NCI-H1930 (cell line): Measurements from ENCODE around the gene ALK.

Experiments used
- DNase-seq, 2 experiments: peaks; one replicate each; lab custom pipeline; 2025; lab: John Stamatoyannopoulos, UW

Gene ALK

DNA sequence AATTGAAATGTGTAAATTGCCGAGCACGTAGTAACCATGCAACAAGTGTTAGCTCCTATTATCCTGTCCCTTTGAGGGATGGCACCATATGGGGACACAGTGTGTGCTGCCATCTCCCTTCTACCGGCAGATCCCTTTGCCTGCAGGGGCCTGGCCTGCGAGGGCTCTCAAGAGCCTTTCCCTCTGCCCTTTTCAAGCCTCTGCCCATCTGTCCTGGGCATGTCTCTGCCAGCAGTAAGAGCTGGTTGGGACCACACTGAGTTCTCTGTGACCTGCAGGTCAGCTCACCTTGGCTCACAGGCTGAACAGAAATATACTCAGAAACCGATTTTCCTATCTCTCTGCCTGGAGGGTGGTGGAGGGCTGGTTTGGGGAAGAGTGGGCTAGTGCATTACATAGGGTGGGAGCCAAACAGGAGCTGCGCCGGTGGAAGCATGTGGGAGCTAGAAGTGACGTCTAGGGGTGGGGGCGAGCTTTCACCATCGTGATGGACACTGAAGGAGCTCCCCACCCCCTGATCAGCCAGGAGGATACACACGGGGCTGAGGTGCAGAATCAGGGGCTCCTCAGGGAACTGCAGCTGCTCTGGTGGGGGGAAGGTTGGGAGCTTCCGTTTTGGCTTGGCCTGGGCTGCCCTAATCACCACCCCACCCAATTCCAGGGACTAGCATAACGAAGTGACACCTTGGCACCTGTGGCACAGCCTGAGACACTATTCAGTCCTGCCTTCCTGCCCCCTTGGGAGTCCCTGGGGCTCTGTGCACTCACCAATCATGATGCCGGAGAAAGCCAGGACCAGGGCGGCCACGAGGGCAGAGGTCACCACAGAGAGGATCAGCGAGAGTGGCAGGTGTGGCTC lies 696.5 kb downstream of the ALK start:
- DNase-seq: no peak

- no peak for DNase-seq
Observed at GRCh38 chr2:29223851-29224692, 697.3 kb downstream of the ALK start.

DNA sequence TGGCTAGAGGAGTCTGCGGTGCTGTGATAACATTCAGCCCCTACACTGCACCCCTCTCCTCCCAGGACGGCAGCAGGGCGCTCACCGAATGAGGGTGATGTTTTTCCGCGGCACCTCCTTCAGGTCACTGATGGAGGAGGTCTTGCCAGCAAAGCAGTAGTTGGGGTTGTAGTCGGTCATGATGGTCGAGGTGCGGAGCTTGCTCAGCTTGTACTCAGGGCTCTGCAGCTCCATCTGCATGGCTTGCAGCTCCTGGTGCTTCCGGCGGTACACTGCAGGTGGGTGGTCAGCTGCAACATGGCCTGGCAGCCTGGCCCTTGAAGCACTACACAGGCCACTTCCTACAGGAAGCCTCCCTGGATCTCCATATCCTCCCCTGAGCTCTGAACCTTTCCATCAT lies 698.1 kb downstream of the ALK start:
- no peak for DNase-seq

DNA sequence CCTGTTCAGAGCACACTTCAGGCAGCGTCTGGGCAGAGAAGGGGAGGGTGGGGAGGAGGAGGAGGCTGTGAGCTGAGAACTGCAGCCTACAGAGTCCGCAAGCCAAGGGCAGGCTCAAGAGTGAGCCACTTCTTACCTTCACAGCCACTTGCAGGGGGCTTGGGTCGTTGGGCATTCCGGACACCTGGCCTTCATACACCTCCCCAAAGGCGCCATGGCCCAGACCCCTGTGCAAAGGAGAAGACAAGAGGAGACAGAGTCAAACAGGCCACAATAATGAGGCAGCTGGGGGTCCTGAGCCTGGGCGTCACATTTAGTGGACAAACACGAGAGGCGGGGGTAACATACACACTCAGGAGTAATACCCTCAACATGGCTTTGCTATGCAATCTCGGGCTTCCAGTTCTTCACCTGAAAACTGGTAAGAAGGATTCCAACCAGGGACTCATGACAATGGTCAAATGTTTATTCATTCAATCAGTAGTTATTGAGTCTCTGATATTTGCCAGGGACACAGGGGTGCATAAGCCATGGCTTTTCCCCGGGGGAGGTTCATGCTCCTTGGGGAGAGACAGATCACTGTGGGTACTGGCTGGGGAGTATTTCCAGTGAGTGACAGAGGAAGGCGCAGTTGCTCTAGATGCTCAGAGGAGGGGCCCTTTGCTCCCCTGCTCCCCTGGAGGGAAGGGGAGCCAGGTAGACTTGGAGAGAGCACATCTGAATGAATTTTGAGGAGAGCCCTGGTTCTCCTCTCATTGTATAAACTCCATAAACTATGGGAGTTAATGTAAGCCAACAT lies 698.8 kb downstream of the ALK start:
- DNase-seq: no peak

GRCh38 chr2:29220506-29221270 lies 700.7 kb downstream of the ALK start:
- DNase-seq: no peak

DNA sequence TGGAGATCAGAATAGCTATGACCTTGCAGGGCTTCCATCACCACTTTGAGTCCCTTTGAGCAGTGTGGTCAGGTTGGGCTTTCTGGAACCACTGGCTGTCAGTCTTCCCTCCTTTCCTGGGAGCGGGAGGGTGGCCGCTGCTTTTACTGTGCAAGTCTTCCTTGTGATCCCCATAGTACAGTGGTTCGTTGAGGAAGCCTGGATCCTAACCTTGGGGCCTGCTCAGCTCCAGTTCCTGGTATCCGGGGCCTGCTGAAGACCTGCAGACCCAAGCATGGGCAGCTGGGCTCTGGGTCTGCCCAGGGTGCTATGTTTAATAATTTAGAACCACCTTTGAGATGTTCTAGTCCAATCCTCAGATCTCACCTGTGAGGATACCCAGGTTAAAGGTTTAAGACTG lies 702.0 kb downstream of the ALK start:
- DNase-seq: no peak

- no peak for DNase-seq
Observed at GRCh38 chr2:29218550-29219125, 702.7 kb downstream of the ALK start.

- DNase-seq: no peak
Observed at GRCh38 chr2:29218071-29218470, 703.3 kb downstream of the ALK start.

DNA sequence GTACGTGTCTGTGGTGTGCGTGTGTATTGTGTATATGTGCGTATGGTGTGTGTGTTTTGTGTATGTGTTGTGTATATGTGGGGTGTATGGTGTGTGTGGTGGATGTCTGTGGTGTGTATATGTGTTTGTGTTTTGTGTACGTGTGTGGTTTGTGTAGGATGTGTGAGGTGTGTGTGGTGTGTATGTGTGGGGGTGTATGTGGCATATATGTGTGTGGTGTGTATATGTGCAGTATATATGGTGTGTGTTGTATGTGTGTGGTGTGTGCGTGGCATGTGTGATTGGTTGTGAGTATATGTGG lies 704.8 kb downstream of the ALK start:
- DNase-seq: no peak

DNA sequence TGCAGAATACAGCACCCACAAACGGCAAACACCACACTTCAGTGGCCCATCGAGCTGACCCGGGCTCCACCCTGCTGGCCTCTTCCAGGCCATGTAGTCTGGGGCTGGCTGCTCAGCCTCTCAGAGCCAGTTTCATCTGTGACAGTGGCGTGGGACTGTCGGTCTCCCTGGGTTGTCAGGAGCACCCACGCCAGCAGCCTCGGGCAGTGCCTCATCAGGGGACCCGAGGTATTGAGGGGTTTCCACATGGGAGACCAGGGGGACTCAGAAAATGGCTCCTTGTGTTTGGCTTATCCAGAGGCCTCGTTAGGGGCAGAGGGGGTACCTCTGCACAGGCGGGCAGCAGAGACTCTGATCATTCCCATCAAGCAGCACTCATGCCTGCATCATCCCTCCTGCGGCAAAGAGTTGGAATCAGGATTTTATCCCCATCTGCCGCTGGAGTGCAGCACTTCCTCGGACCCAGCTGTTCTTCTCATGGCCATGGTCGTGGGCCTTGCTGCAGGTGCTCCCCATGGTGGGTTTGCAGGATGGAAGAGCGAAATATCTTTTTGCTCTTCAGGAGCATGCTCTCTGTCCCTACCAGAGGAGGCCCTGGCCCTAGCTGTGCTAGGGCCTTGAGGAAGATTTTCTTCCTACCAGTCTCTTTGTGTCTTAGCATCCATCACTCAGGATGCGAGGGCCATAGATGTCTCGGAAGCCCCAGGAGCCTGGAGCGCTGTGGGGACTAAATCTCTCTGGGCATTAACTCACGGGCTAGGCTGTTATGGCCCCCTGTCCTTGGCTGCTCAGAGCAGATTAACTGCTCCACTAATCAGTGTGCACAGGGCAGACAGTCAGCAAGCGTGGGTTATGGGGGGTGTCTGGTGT lies 705.4 kb downstream of the ALK start:
- no peak for DNase-seq

DNA sequence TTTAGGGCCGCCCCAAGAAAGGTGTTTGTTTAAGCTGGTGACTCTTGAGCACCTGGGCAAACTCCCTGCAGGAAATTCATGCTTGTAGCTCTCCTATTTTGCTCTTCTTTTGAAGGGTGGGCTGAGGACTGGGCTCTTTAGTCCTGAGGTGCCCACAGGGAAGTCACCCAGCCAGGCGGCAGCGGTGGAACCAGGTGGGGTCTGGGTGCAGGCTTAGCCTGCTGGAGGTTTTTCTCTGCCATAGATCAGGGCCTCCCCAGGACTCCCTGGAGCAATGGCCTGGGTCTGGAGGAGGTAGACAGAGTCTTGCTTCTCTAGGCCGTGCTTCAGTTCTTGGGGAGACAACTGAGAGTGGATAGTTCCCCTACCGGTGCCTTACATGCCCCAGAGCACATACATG lies 706.3 kb downstream of the ALK start:
- no peak for DNase-seq

GRCh38 chr2:29213888-29214291 lies 707.5 kb downstream of the ALK start:
- no peak for DNase-seq

DNA sequence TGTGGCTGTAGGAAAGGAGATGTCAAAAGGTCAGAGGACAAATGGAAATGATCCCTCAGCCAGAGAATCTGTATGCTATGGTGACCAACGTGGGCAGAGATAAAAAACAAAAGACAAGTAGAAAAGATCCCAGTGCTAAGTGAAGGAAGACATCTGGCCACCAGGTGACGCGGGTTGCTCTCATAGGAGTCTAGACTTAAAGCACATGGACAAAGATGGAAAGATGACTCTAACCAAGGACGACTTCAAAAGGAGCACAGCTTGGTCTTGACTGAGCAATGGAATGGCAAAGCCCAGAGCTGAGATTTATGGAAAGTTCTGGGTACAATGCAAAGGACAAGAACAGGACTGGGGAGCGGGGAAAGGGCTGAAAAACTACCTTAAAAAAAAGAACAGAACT lies 709.4 kb downstream of the ALK start:
- DNase-seq: no peak

DNA sequence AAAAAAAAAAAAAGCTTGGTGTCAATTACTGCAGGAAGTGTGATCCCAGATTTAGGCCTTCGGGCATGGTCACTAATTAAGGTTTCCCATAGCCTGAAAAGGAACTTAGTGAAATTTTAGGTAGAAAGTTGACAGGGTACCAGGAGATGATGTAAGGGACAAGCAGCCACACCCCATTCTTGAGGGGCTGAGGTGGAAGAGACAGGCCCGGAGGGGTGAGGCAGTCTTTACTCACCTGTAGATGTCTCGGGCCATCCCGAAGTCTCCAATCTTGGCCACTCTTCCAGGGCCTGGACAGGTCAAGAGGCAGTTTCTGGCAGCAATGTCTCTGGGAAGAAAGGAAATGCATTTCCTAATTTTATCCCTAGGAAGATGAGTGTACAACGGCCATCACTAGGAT lies 711.8 kb downstream of the ALK start:
- no peak for DNase-seq

GRCh38 chr2:29207352-29208148 lies 713.8 kb downstream of the ALK start:
- DNase-seq: no peak

DNA sequence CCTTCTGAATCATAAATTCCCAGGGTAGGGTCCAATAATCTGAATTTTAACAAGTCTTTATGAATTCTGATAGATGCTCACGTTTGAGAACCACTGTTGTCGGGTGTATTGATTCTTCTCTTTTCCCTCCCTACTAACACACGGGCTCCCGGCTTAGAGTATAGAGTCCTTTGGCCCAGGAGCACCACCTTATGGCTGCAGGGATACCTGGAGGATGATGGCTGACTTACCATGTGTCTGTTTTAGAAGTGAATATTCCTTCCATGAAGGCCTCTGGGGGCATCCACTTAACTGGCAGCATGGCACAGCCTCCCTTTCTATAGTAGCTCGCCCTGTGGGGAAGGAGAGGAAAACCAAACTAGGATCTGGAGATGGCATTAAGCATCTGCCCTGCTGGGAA lies 714.4 kb downstream of the ALK start:
- no peak for DNase-seq

- DNase-seq: no peak
Observed at GRCh38 chr2:29202819-29203495, 718.4 kb downstream of the ALK start.

- no peak for DNase-seq
Observed at GRCh38 chr2:29201979-29202378, 719.4 kb downstream of the ALK start.
